ENCODE measurements around the gene RBM19.
"Not testable (repeated sequence)": the region's sequence is repeated elsewhere in the genome, so short reads cannot be mapped to it uniquely, and the experiment has no call there.

The RBM19 gene

DNA sequence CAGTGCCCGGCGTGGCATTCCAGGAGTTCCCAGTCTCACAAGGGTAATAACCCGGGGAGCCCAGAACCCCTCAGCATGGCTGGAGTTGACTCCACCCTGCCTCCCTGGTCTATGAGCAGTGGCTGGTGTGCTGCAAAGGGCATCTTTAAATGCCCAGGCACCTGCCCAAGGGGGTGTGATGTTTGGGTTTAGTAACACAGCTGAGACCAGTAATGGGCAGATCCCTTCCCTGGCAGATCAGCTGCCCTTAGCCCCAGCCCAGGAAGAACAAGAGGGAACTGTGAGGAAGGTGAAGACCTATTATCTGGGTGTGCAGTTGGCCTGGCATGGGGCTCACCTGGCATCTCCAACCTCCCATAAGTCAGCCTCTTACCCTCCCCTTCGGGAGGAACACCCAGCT, 35.9 kb downstream of the RBM19 start:
- no peak for DNase-seq

DNA sequence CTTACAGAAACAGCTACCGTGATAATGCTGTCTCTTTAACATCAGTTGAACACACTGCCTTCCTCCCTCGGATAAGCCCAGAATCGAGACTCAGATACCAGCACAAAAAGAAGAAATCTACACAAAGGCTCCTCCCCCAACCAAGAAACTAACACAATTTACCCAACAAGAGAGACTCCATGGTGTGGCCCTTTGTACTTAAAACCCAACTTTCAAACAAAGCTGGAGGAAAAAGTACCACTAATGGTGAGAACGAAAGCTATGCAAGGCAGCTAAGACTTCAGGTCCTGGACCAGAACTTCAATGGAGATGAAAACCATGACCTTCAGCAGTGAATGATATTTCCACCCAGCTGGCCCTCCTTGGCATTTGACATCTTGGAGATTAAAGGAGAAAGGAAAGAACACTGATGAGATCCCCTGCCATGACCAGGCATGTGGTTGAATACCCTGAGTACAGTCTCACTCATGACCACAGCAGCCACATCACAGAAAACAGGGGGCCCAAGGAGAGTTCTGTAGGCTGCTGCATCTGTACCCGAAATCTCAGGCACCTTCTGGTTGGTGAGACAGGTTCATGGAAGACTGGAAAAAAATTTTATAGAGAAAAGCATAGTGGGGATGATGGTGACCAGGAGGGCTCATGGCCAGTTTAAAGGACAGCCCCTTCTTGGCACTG, 36.7 kb downstream of the RBM19 start:
- no peak for DNase-seq

DNA sequence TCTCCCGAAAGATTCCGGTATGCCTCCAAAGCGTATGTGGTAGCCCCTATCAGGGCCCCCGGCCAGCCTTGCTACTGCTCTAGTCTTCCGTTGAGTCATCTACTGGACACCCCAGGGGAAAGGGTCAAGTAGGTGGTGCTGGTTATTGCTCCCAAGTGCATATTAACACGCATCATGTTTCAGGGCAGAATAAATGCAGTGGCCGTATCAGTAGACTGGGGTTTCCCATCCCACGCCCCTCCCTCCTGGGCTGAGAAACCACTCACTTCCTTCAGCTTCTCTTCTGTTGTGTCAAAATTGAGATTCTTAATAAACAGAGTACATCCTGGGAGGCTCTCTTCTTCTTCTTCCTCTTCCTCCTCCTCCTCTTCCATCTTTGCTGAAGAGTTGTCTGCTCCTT, 39.3 kb downstream of the RBM19 start:
- no peak for DNase-seq

GRCh38 chr12:113924341-113924740, 41.8 kb downstream of the RBM19 start:
- DNase-seq: no peak

- no peak for DNase-seq
These were observed 42.9 kb downstream of the RBM19 start for GRCh38 chr12:113923251-113923650.

GRCh38 chr12:113921430-113921829, 44.7 kb downstream of the RBM19 start:
- DNase-seq: no peak

DNA sequence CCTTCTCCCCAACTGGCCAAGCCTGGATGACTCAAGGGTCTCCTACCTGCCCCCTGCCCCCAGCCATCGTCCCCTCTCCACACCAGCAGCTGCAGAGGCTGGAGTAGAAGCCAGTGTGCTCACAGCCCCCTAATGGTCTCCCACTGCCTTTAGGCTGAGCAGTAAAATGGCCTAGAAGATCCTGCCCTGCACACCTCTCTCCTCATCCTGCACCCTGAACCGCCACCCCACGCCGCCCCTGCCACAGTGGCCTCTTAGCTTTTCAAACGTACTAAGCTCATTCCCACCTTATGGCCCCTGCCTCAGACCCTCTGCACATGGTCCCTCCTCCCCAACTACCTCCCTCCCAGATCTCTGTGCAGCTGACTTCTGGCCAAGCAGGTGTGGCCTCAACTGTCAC, 46.3 kb downstream of the RBM19 start:
- DNase-seq: no peak

DNA sequence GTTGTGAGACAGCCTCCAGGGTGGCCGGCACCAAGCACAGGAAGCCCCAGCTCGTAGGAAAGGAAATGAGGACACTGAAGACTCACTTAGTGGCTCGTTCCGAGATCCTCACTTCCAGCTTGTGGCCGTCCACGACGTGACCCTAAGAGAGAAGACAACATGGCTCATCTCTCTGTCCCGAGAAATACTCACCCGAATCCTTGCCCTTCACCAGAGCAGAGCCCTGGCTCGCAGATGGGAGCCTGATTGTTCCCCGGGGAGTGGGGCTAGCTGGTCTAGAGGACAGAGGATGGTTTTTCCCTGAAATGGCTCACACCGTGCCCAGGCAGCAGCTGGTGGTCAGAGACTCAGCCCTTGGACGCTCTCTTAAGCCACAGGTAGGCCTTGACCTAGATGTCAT, 47.8 kb downstream of the RBM19 start:
- DNase-seq: no peak

GRCh38 chr12:113917393-113917792, 48.7 kb downstream of the RBM19 start:
- DNase-seq: no peak

GRCh38 chr12:113914806-113915205, 51.3 kb downstream of the RBM19 start:
- no peak for DNase-seq

DNA sequence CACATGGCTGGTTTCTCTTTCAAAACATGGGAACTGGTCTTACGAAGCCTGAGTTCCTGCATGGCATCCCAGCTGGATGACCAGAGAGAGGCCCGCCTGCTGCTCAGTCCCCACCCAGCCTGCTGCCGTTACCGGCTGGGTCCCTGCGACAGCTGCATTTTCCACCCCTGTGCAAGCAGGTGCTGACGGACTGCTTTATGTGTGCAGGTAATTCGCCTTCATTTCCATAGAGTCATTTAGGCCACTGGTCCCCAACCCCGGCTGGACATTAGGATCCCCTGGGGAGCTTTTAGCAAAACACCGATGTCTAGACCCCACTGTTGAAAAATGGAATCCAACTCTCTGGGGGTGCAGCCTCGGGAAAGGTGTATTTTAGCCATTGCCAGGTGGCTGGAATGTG, 51.9 kb downstream of the RBM19 start:
- no peak for DNase-seq

DNA sequence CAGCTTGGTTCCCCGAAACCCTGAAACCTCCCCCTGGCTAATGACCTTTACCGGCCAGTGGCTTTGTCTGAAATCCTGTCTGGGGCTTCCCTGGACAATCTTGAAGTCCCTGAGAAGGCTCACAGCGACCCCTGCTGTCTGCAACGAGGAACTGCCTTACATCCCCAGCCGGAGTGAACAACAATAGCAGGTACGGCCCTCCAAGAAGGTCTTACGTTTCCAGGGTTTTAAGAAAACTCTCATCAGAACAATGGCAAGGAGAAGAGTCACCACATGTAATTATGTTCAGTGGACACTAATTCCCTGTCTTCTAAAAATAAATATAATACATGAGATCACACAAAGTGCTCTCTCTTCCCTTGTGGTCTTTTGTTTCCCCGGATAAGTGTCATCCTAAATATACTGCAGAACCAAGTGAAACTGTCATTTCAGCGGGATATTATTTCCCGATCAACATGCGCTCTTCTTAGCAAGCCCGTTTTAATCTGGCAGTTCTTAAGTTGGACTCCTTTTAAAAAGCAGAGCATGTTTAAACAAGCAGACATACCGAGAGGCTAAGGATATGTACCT, 53.3 kb downstream of the RBM19 start:
- peak; percentile 49 for DNase-seq

GRCh38 chr12:113911971-113912759, 54.0 kb downstream of the RBM19 start:
- DNase-seq: no peak

DNA sequence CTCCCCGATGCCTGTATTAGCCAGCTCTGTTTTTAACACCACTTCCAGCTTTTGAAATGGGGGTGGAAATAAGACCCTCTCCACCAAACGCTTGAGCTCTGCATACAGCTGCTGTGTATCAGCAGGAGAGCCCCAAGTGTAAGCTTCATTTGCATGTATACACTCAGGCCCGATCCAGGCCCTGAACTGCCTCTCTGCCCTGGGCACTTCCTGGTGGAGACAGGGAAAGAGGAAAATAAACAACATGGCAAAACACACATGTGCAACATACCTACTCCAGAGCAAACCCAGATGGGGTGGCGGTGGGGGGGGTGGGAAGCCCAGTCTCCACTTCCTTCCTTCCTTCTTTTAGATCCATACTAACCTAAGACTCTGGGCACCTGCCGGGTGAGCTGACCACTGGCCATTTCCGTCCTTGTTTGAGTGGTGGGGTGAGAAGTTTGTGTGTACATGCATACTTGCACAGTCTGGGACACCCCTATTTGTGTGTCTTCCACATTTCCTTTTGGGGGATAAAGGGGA, 55.3 kb downstream of the RBM19 start:
- no peak for DNase-seq

DNA sequence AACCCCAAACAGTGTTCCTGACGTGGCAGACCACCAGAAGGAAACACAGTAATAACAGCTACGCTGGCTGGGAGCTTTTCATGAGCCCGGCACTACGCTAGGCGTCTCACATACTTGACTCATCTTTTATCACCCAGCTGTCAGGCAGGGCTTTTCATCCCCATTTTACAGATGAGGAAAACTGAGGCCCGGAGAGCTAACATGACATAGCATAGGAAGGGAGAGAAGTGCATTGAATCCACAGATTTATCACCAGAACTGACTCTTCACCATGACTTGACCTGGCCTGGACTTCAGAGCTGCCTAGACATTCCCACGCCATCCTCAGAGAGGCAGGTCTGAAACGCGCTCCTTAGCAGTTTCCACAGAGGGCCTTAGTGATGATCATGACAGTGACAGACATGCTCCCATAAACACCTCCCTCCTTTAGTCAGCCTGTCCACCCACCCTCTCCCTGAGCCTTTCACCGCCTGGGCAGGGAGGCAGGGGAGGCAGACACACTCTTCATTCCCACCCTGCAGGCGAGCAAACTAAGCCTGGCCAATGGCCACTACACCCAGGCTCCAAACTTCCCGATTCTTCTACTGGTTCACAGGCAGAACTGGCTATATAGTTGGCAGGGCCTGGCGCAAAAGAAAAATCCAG, 56.2 kb downstream of the RBM19 start:
- DNase-seq: no peak

DNA sequence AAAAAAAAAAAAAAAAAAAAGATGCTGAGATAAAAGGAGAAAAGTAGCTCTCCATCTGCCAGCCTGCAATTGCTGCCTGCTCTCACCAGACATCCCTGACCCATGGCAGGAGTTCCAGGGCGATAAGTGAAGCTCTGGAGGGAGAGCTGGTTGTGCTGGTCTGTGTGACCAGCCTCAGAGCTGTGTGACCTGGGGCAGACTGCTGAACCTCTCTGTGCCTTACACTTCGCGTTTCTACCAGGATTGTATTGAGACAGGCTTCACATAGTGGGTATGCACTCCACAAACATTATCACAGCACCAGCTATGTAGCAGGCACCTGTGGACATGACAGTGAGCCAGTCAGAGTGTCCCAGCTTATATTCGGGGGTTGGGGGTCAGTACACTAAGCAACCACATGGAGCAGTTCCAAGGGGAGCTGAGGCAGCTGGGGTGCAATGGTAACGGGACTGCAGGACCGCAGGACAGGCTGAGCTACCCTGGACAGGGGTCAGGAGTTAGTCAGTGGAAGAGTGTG, 57.5 kb downstream of the RBM19 start:
- no peak for DNase-seq

DNA sequence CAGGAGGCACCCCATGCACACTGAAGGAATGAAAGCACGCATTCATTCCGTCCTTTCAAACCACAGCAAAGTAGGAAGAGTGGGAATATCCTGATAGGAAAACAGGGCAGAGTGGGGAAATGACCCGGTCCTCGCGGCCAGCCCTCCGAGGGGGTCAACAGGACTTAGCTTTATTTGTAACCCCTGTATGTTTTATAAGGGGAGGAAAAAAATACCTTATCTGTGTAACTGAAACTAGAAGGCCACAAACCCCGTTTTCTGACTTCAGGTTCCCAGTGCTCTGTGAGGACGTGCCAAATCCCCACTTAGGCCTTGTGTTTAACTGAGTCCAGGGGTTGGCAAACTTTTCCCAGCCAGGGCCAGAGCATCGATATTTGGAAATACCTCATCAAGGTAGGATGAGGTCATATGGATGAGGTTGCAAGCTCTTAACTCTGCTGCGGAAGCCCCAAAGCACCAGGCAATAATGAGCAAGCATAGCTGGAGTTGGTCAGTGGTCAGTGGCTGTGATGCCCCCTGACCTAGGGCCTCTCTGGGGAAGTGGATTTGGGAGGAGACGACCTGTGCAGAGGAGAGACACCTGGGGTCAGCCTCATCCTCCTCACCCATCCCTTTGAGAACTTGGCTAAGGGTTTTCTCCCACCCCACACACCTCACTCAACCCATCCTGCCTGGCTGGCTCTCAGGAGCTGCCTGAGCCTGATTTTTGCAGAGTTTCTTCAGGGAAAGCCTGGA, 58.5 kb downstream of the RBM19 start:
- no peak for DNase-seq

DNA sequence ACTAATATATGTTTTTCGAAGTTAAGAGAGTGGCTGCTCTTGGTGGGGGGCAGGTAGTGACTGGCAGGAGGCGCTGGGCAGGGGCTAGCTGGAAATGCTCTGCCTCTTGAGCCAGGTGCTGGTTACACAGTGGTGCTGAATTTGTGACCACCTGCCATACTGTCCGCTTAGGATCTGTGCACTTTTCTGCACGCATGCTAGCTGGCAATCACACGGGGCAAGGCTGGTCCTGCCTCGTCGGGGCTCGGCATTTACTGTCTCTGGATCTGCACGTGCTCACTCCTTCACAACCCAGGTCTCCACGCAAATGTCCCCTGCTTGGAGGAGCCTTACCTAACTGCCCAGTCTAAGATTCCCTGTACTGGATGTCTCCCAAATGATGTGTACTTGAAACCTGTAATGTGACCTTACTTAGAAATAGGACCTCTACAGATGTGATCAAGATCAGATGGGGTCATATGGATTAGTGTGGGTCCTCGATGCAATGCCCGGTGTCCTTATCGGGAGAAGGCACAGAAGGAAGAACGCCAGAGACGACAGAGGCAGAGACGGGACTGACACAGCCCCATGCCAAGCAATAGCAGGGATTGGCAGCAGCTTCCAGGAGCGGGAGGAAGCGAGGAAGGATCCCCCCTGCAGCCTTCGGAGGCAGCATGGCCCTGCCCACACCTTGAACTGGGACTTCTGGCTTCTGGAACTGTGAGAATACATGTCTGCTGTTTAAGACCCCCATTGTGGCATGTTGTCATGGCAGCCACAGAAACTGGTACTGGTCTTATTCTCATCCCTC, 59.5 kb downstream of the RBM19 start:
- no peak for DNase-seq

GRCh38 chr12:113905829-113906228, 60.3 kb downstream of the RBM19 start:
- DNase-seq: no peak

DNA sequence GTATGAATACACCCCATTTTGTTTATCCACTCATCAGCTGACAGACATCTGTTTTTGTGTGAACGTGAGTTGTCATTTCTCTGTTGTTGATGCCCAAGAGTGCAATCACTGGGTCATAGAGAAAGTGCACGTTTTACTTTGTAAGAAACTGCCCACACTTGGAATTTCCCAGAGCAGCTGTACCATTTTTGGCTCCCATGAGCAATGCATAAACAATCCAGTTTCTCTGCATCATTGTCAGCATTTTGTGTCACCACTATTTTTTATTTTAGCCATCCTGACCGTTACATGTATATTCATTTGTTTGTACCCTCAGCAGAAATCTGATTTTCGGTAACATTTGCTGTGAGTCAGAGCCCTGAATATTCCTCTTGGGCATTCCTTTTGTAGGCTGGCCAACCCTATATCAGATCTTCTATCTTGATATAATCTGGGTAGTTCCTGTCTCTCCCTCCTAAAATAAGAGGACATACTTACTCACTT, 62.7 kb downstream of the RBM19 start:
- DNase-seq: no peak

DNA sequence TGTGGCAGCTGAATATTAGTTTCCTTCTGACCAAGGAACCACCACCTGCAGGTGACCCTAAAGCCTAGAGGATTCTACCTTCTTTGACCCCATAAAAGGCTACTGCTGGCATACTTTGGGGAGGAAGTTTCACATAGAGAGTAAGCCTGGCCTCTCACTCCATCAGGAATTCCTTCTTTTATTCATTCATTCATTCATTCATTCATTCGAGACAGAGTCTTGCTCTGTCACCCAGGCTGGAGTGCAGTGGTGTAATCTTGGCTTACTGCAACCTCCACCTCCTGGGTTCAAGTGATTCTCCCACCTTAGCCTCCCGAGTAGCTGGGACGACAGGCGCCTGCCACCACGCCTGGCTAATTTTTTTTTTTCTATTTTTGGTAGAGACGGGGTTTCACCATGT, 64.8 kb downstream of the RBM19 start:
- DNase-seq: not testable (repeated sequence)

GRCh38 chr12:113900716-113901115, 65.4 kb downstream of the RBM19 start:
- DNase-seq: no peak

All from activated naive CD4-positive, alpha-beta T cell treated with Interleukin-2 at 50 U/mL for 16 hours (primary cell).